LNCAP (cell line): ENCODE results near the gene SAFB.

Experiments
- TF ChIP-seq, protein P1 (sequence below): fragments of 450-650 bp; IDR thresholded peaks from 2 replicates; pipeline ENCODE4 v1.5.1; 2017; ENCODE audit warnings: mild to moderate bottlenecking

SAFB gene

DNA sequence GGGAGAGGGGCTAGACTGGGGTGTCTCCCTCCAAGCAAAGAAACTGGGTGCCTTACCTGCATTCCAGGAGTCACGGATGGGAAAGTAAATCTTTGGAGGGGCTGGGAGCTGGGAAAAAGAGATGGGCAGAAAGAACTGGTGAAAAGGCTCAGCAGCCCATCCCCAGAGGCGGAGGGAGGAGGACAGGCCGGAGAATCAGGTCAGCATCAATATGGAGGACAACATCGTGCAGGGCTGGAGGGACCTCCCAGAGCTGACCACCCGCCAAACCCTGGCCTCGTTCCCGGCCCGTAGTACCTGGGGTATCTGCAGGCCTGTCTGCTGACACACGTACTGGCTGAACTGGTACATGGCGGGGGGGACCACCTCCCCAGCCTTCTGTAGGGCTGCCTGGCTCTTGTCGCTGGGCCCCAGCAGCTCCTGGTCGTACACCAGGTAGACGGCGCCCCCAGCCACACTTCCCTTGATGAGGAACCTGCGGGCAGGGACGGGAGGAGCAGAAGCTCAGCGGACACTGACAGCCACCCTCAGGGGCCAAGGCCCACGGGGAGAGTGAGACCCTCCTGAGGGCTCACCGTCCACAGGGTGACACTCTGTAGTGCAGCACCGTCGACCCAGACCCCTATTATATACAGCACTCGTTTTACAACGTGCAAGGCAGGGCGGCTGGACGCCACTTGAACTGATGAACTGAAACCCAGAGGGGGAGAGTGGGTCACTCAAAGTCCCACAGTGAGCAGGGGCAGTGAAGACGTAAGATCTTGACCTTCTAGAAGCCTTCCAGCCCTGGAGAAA, 56.6 kb downstream of the SAFB start:
- TF ChIP-seq, protein P1, sequence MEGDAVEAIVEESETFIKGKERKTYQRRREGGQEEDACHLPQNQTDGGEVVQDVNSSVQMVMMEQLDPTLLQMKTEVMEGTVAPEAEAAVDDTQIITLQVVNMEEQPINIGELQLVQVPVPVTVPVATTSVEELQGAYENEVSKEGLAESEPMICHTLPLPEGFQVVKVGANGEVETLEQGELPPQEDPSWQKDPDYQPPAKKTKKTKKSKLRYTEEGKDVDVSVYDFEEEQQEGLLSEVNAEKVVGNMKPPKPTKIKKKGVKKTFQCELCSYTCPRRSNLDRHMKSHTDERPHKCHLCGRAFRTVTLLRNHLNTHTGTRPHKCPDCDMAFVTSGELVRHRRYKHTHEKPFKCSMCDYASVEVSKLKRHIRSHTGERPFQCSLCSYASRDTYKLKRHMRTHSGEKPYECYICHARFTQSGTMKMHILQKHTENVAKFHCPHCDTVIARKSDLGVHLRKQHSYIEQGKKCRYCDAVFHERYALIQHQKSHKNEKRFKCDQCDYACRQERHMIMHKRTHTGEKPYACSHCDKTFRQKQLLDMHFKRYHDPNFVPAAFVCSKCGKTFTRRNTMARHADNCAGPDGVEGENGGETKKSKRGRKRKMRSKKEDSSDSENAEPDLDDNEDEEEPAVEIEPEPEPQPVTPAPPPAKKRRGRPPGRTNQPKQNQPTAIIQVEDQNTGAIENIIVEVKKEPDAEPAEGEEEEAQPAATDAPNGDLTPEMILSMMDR, result no peak

DNA sequence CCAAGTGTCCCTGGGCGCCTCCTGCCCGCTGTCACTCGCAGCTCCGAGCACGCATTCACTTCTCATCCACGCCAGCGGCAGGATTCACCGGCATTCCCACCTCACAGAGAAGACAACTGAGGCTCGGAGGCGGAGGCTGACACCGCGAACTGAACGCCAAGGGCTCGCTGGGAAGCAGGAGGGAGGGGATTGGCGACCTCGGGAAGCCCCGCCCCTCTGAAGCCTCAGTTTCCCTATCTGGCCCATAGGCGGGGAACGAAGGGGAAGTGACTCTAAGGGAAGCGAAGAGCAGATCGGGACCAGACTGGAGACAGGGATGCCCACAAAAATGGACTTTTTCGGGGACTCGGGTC, 57.2 kb downstream of the SAFB start:
- TF ChIP-seq, protein P1, result no peak

DNA sequence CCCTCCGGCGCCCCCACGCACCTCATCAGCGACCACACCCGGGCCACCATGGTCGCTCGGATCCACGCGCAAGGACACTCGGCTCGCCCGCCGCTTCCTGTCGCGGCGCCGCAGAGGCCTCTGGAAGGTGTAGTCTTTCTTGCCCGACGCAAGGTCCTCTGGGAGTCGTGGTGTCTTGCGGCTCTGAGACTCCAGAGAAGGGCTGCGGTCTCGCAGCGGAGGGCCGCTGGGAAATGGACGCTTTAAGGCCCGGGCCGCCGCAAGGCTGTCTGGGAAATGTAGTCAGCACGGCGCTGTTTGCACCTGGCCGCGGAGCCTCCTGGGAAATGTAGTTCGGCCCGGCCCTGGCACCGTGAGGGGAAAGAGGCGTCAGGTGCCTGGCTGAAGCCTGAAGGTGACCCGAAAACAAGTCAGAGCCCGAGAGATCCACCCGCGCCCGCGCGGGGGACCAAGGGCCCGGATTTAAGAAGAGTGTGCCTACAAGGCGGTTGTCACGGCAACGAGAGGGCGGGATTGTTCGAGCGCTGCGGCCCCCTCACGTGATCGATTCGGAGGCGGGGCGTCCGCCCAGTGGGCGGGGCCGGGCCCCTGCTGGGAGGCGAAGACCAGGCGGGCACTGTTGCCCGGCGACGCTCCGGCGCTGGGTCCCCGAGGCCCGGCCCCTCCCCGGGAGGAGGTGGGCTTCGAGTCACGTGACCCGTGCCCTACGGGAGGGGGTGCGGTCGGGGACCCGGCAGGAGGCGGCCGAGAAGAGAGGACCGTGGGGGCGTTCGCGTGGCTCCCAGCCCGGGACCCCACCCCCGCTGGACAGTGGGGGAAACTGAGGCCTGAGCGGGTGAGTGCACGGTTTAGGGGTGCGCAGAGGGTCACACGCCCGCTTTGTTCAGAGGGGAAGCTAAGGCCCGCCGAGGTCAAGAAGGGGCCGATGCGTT, 57.8 kb downstream of the SAFB start, which contains the start of the genes HSD11B1L and MICOS13:
Gene HSD11B1L, plus strand, starts transcription at position 591 of the 932 bp plus-strand sequence. CDS start 3,806 bp downstream, outside the sequence.
Gene MICOS13, minus strand, starts transcription at position 80 of the 932 bp plus-strand sequence. Its CDS starts 30 bp downstream, at position 50.
- TF ChIP-seq, protein P1, result no peak

DNA sequence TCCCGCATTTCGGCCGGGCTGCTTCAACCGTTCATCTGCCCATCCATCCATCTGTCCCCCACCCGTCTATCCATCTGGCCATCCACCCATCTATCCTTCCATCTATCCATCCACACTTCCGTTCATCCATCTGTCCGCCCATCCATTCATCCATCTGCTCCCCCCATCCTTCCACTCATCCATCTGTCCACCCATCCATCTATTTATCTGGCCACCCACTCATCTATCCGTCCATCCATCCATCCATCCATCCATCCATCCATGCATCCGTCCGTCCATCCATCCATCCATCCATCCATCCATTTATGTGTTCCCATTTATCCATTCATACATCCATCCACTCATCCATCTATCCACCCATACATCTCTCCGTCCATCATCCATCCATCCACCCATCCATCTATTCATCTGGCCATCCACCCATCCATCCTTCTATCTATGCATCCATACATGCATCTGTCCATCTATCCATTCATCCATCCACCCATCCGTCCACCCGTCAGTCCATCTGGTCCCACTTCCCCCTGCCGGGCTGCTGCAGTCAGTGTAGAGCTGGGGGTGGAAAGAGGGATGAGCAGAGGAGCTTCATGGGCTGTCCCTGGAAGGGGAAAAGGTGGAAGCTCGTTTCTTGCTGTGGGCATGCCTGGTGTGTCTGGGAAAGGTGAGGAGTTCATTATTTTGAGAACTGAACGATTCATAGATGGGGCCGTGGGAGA, 58.7 kb downstream of the SAFB start:
- TF ChIP-seq, protein P1, result no peak

DNA sequence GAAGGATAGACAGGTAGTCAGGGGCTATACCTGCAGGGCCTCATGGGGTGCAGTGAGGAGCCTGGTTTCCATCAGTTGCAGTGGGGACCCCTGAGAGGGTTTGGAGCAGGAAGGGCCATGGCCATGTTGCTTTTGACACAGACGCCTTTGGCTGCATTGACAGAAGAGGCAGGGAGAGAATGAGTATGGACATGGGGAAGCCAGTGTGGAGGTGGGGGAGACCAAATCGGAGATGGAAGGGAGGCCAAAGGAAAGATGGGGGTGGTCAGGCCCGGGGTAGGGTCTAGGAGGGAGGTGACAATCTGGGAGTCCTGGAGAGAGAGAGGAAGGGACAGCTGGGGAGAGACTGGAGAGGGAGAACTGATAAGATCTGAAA, 59.2 kb downstream of the SAFB start:
- TF ChIP-seq, protein P1, result no peak

DNA sequence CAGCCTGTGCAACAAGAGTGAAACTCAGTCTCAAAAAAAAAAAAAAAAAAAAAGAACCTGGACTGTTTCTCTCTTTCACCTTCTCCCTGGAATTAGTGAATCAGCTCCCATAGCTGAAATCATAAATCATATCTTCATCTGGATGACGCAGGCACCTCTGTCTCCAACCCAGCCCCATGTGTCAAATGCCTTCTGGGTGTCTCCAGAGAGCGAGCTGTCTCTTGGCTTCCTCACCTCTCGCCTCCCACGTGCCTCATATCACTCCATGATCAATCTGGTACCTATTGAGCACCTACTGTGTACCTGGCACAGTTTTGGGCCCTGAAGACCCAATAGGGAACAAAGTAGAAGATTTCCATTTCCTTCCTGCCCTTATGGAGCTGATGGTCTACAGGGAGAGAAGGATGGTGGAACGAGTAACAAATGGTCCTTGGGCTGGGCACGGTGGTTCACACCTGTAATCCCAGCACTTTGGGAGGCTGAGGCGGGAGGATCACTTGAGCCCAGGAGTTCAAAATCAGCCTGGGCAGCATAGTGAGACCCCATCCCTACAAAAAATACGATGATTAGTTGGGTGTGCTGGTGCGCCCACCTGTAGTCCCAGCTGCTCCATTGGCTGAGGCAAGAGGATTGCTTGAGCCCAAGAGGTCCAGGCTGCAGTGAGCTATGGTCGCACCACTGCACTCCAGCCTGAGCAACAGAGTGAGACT, 60.4 kb downstream of the SAFB start:
- TF ChIP-seq, protein P1, result no peak
